Measurements from ENCODE around the gene DNER.

Gene DNER

DNA sequence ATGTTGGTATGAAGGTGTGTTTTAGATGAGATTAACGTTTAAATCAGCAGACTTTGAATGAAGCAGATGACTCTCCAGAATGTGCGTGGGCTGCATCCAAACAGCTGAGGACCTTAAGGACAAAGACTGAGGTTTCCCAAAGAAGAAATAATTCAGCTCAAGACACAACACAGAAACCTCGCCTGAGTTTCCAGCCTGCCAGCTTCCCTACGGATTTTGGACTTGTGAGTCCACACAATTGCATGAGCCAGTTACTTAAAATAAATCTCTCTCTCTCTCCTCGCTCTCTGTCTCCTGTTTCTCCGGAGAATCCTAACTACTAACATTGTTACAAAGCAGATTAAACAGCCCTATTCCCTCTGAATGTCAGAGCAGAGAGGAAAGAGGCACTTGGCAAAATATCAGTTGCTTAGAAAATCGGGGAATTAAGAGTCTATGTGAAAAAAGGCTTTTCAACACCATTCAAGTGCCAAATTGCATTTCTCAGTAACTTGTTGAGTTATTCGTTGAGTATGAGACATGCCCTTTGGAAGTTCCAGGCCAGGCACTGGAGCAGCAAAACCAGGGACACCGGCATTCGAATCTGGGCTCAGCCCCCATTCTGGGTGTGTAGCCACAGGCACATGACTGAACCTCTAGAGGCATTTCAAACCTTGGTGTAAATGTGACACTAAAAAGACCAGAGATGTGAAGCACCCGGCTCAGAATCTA lies 268.7 kb downstream of the DNER start:
- no peak for DNase-seq (ENCODE audit: extremely low read depth in 1 of 2, low read depth in 1 of 2)

DNA sequence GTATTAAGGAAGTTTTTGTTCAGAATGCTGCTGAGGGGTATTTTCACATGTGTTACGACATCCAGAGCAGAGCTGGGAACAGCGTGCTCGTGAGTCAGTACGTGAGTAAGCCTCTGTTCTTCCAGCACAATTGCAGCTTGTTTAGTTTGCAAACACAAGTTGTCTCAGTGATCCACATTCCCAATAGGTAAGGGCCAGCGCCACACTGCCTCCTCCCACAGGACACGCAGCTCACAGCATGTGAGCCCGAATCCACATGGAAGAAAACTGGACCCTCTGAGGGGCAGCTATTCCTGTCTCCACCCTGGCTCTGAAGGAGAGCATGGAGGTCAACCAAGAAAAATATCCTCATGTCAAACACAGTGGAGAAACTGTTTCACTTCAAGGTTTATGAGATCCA lies 269.3 kb downstream of the DNER start:
- DNase-seq (ENCODE audit: extremely low read depth in 1 of 2, low read depth in 1 of 2) = no peak

DNA sequence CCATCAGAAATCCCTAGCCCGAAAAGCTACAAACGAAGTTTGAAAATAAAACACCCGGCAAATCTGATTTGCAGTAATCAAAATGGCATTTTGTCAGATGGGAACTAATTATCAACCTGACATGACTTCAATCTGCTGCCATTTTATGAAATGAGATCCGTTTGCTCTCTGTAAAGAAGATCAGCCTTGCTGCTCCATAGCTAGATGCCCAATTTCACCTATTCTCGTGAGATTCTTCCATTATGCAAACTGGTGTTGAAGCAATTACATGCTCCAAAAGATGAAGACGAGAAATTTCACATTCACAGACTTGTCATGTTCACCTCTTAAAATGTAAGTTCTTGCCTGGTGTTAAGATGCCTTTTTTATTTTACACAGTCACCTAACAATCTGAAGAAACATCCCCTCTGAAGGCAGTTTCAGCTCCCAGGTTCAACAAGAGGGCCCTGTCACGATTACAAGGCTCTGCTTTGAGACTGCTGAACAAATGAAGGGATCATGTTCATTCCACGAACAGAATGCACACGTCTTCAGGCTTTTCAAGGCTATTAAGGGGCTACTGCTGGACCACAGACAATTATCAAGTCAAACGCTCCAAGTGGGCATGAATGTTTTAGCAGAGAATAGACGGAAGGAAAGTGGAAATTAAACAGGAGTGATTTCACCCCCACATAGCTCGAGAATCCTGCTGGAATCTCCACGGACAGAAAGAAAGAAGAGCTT lies 270.6 kb downstream of the DNER start:
- DNase-seq (ENCODE audit: extremely low read depth in 1 of 2, low read depth in 1 of 2) = no peak

DNA sequence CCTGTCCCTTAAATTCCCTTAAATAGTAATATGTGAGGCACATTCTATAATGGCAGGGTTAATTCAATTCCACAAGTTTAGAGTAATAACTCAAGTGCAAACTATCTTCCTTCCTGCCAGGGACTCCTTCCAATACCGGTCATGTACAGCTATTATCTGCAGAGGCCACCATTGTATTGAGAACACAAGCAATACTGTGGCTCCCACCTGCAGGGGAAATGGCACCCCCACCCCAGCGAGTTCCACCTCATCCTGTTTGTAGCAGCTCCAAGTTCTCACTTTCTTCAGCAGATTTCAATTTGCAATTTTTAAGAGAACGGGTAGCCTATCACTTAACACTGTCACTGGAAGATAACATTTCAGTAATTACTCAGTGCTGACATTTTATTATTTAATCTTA lies 271.2 kb downstream of the DNER start:
- no peak for DNase-seq (ENCODE audit: extremely low read depth in 1 of 2, low read depth in 1 of 2)

DNA sequence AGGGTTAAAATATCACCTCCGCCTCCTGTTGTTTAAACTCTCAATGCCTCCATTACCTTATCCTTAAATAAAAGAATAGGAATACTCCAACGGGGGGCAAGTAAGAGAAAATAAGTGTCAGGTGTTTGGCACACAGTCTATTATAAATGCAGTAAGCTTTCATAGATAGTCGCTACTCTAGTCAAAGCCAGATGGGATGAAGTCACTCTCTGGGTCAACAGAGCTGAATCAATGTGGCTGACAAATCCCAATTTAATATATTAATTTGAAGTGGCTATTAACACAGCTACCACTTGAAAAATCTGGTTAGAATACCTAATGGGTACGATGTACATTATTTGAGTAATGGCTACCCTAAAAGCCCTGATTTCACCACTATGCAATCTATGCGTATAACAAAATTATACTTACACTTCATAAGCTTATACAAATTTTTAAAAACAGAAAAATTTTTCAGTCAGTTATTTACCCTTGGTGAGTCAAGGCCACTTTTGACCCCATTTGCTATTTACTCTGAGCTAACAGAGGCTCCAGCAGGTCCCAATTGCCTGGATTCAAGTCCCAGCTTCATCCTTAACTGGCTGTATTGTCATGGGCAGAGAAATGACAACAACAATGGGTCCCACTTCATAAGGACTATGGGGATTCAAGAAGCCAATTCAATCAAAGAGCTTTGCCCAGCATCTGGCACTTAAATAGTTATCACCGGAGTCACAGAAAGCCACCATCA lies 275.8 kb downstream of the DNER start:
- no peak for DNase-seq (ENCODE audit: extremely low read depth in 1 of 2, low read depth in 1 of 2)

DNA sequence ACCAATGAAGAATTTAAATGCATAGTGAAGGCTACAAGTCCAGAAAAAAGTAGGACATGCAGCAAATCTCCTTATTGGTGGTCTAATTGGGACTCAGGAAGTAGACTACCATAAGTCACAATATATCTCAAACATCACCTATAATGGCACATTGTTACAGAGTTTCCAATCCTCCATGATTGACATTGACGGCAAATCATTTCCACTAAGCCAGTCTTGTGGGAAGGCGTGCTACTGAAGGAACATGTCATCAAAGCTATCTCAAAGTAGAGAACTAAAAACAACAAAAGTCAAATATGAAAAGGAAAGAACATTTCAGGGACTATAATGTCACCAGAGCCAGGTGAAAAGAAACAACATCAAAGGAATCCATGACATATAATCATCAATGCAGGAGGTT lies 276.9 kb downstream of the DNER start:
- no peak for DNase-seq (ENCODE audit: extremely low read depth in 1 of 2, low read depth in 1 of 2)

DNA sequence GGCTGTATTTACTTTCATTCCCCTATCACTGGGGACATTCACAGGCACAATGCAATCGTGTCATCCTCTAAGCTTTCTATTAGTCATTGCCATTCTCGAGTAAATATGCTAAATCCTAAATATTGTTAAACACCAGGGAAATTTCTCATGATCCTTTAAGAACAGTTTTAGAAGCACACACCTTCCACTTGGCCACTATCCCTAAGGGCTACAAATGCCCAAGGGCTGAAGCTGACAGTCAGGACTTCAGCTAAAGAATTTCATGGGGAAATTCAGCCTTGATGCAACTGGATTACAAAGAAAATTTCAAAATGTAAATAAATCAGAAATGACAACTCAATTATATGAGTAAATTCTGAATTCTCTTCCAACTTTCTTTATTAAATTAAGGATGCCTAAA lies 280.2 kb downstream of the DNER start:
- no peak for DNase-seq (ENCODE audit: extremely low read depth in 1 of 2, low read depth in 1 of 2)

DNA sequence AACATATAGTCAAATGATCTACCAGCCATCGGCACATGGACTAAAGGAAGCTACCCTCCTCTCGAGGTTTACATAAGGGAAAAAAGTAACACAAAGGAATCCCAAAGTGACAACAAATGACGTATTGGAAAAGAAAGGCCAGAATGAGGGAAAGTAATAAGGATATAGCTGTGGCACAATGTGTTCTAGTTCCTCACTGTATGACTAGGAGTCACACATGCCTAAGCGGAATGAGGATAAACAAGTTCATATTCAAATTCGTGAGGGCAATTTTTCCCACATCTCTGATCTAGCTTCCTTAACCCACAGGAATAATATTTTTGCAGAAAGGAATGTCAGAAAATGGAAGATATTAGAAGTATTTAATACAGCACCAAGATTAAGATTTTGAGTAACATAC lies 281.0 kb downstream of the DNER start:
- DNase-seq (ENCODE audit: extremely low read depth in 1 of 2, low read depth in 1 of 2) = no peak

DNA sequence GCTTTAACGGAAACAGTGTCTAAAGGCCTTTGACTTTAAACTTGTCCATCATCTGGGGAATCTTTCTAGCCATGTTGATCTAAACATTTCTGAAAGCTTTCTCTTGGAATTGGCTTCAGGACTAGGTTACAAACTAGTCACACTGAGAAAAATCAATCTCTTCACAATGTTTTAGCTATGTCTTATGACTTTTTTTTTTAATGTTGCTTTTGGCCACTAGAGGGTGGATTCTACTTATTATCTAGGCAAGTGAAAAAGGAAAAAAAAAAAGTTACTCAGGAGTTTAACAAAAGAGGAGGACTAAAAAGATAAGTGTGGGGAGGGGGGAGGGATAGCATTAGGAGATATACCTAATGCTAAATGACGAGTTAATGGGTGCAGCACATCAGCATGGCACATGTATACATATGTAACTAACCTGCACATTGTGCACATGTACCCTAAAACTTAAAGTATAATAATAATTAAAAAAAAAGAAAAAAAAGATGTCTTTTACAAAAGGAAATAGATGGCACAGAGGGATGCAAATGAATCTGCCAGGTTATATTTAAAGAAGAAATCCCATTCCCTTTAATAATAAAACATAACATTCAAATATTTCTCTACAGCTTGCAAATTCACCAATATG lies 282.9 kb downstream of the DNER start:
- DNase-seq (ENCODE audit: extremely low read depth in 1 of 2, low read depth in 1 of 2) = no peak

DNA sequence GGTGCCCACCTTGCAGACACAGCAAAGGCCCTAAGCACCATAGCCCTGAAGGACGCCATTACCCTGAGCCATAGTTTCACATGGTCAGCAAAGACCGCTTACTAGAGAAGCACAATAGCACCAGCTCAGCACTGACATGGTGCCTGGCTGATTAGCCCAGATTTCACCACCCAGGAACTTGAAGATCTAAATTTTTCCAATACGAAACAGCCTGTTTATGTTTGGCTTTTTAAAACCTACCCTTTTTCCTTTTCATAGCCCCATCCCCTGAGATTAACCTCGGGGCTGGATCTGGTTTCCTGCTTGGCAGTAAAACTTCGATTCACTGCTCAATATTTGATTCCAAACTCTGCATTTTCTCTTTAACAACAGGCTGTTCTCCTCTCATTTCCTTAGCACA lies 284.8 kb downstream of the DNER start:
- DNase-seq (ENCODE audit: extremely low read depth in 1 of 2, low read depth in 1 of 2) = no peak

DNA sequence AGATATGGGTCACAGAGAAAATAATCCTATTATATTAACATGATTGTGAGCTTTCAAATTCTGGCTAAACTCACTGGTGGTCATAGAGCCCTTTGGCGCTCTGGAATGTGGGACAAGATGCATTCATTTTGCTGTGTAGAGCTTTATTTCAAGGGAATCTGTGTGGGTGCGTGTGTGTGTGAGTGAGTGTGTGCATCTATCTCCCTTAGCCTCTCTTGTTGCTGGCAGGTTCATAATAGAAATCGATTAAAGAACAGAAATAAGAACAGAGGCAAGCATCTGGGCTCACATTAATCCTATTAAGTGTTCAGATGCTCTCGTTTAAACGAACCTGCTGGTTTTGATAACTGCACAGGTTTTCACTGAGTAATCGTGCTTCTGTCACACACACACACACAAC lies 287.9 kb downstream of the DNER start:
- DNase-seq (ENCODE audit: extremely low read depth in 1 of 2, low read depth in 1 of 2) = no peak

DNA sequence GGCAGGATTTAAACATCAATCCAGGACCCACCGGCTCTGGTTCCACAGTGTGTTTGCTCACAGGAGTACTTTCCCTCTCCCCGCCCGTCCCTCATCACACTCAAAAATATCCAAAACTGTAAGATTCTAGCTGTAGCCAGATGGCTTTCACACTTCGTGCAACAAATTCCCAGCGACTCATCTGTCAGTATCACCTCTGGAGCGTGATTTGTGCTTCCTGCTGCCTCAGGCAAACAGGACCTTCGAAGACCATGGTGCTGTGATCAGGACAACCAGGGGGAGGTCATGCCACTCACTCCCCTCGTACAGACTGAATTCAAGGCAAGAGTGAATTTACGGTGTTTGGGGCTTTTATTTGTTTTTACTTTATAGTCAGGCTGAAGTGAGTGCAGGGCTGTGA lies 288.8 kb downstream of the DNER start:
- no peak for DNase-seq (ENCODE audit: extremely low read depth in 1 of 2, low read depth in 1 of 2)

DNA sequence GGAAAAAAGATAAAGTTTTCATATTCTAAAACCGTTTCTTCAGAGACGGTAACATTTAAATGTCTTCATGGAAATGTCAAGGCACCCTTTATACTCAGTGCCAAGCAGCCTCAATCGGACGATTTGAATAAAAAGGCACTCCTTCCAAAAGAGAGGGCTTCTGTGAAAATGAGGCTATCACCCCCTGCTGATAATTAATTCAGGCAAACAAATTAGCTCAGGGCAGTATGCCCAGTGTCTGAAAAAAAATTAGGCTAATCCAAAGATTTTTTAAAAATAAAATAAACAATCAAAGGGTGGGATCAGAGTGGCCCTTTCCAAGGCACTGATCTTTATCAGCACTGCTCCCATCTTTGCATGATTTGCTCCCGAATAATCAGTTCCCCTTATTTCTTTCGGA lies 292.3 kb downstream of the DNER start:
- DNase-seq (ENCODE audit: extremely low read depth in 1 of 2, low read depth in 1 of 2) = no peak

DNA sequence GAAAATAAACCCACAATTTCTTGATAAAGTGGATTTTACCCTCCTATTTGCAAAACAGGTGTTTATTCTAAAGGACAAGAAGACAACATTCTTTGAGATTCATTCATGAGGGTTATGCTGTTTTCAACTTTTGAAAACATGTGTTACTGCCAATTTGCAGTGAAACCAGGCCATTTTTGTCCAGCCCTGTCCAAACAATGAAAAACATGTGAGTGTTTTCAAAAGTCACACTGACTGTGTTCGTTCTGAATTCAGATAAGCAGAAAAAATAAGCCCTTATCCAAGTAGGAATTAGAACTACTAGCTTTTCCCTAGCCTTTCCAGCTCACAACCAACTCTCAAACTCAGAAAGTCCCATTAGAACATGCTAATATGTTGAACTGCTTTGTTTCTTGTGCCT lies 295.2 kb downstream of the DNER start:
- no peak for DNase-seq (ENCODE audit: extremely low read depth in 1 of 2, low read depth in 1 of 2)

DNA sequence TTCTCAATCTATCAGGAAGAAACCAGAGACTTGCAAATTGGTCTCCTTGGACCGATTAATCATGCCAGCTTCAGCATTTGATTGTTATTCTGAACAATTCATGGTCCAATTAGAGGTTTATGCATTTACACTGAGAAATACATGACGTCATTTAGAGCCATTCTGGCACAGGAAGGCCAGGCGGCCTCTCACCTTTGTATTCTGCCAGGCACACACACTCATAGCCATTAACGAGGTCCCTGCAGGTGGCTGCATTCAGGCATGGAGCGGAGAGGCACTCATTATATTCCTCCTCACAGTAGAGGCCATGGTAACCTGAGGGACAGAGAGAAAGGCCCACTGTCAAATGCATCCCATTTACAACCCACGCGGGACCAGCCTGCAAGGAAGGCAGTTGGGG lies 296.4 kb downstream of the DNER start:
- no peak for DNase-seq (ENCODE audit: extremely low read depth in 1 of 2, low read depth in 1 of 2)

DNA sequence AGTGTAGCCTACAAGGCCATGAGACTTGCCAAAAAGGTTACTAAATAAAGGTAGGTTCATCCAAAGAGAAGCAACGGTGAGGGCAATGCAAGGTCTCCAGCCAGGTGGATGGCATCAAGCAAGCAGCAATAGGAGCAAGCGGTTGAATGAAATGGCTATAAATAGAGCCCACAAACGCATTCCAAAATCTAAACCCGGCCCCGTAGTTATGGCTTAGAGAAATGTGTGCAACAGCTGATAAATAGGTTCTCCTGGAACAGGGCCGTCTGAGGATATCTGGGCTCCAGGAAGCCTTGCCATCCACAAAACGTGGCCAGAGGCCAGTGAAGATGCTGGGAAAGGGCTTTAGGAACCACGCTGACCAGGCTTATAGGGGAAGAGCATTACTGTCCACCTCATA lies 297.2 kb downstream of the DNER start:
- no peak for DNase-seq (ENCODE audit: extremely low read depth in 1 of 2, low read depth in 1 of 2)

DNA sequence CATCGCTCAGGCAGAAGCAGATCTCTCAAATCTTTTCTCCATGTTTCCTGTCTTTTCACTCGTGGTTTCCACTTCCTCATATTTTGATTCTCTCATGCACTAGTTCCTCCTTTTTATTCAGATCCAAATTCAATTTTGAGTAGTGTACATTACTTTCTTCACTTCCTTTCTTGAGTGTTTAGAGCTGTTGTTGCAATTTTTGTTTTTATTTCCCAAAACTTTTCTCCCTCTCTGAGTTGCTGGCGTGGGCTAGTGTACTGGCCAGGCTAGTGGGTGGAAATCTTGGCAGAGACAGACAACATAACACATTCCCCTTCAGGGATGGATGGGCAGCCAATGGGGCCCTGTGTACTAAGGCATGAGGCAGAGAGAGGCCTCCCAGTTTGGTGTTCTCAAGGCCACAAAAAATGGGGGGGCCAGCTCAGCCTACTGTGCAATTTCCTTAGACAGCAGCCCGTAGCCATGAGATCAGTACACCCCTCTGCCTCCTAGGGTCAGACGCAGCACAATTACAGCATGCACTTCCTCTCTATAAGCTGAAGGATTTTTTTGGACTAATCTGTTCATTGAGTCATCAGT lies 298.1 kb downstream of the DNER start:
- no peak for DNase-seq (ENCODE audit: extremely low read depth in 1 of 2, low read depth in 1 of 2)

DNA sequence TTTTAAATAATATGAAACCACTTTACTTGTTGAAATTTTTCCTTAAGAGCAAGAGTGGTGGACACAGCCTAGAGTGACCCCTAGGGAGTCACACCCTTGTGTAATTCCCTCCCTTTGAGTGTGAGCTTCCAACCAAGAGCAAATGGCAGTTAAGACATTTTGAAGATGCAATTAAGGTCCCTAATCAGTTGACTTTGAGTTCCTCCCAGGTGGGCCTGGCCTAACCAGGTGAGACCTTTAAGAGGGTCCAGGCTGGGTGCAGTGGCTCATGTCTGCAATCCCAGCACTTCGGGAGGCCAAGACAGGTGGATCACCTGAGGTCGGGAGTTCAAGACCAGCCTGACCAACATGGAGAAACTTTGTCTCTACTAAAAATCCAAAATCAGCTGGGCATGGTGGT lies 299.7 kb downstream of the DNER start:
- DNase-seq (ENCODE audit: extremely low read depth in 1 of 2, low read depth in 1 of 2) = no peak

DNA sequence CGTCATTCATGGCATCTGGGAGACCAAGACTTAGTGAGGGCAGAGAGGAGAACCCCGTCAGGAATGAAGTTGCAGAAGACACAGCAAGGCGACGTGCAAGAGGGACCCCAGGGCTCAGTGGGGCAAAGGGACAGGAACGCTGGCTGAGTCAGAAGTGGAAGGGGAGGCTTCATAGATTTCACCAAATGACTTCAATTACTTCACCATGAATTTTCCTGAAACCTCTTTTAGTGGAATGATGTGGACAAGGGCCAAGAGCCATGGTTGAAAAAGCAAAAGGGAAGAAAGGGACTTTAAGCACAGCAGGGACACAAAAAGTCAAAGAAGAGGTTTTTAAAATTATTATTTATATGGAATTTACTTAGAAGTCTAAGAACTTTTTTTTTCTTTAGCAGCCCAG lies 301.7 kb downstream of the DNER start:
- DNase-seq (ENCODE audit: extremely low read depth in 1 of 2, low read depth in 1 of 2) = no peak

DNA sequence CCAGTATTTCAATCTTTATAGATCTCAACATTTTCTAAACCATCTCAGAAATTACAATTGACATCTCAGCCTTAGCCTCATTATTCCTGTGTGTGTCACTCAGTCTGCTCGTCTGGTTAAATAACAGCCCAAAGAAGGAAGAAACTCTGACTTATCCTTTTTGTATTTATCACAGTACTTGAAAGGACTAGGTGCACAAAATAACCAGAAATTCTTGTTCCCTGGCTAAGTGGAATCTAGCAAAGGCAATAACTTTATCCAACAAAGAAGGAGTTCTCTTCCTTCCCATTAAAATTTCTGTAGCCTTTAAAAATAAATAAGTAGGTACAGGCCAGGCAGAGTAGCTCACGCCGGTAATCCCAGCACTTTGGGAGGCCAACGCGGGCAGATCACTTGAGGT lies 303.4 kb downstream of the DNER start:
- no peak for DNase-seq (ENCODE audit: extremely low read depth in 1 of 2, low read depth in 1 of 2)

DNA sequence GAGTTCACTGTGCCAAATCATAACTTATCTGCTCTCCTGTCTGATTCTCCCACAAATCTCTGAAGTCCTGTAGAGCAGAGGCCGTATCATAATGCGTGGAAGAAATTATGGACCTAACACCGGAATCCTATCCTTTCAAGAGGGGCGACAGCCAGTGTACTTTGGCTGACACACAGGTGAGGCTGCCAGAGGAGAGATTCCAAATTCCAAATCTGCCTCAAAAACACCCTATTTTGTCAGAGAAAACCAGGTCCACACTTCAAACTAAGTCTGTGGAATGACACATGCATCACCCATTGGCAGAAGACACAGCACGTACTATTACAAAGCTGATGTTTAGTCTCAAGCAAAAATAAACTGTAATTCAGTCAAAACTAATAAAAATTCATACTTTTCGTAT lies 304.1 kb downstream of the DNER start:
- no peak for DNase-seq (ENCODE audit: extremely low read depth in 1 of 2, low read depth in 1 of 2)
